ENCODE results near the gene ANKH.

- TF ChIP-seq CTCF (IDR thresholded peaks at IDR 0.05; ENCODE audit: poor library complexity, severe bottlenecking): no peak
- no peak for TF ChIP-seq EZH2 (IDR thresholded peaks at IDR 0.05; ENCODE audit: borderline replicate concordance, insufficient read depth, low read length, poor library complexity, severe bottlenecking)
- no peak for TF ChIP-seq SMC3 (conservative IDR thresholded peaks at IDR 0.05; ENCODE audit: poor library complexity)
- no peak for TF ChIP-seq RAD21 (conservative IDR thresholded peaks at IDR 0.05)
These were observed 127.8 kb downstream of the ANKH start for GRCh38 chr5:14743601-14744295.

All from neural cell (in vitro differentiated cells).